Measurements from ENCODE around the gene TAS1R3. TPM values are rescaled to one million over a fixed set of nuclear protein-coding genes. Genes with fewer than 3 reads are reported as not detected.

The TAS1R3 gene
- total and polyA plus RNA-seq, 2 experiments from 2014 or later, result 0.14 TPM; not detected in 1

- TF ChIP-seq EZH2phosphoT487 (IDR thresholded peaks at IDR 0.05; ENCODE audit: unreplicated experiment), result no peak
- TF ChIP-seq, protein P1, sequence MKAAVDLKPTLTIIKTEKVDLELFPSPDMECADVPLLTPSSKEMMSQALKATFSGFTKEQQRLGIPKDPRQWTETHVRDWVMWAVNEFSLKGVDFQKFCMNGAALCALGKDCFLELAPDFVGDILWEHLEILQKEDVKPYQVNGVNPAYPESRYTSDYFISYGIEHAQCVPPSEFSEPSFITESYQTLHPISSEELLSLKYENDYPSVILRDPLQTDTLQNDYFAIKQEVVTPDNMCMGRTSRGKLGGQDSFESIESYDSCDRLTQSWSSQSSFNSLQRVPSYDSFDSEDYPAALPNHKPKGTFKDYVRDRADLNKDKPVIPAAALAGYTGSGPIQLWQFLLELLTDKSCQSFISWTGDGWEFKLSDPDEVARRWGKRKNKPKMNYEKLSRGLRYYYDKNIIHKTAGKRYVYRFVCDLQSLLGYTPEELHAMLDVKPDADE (IDR thresholded peaks at IDR 0.05), result no peak
- TF ChIP-seq, protein P2, sequence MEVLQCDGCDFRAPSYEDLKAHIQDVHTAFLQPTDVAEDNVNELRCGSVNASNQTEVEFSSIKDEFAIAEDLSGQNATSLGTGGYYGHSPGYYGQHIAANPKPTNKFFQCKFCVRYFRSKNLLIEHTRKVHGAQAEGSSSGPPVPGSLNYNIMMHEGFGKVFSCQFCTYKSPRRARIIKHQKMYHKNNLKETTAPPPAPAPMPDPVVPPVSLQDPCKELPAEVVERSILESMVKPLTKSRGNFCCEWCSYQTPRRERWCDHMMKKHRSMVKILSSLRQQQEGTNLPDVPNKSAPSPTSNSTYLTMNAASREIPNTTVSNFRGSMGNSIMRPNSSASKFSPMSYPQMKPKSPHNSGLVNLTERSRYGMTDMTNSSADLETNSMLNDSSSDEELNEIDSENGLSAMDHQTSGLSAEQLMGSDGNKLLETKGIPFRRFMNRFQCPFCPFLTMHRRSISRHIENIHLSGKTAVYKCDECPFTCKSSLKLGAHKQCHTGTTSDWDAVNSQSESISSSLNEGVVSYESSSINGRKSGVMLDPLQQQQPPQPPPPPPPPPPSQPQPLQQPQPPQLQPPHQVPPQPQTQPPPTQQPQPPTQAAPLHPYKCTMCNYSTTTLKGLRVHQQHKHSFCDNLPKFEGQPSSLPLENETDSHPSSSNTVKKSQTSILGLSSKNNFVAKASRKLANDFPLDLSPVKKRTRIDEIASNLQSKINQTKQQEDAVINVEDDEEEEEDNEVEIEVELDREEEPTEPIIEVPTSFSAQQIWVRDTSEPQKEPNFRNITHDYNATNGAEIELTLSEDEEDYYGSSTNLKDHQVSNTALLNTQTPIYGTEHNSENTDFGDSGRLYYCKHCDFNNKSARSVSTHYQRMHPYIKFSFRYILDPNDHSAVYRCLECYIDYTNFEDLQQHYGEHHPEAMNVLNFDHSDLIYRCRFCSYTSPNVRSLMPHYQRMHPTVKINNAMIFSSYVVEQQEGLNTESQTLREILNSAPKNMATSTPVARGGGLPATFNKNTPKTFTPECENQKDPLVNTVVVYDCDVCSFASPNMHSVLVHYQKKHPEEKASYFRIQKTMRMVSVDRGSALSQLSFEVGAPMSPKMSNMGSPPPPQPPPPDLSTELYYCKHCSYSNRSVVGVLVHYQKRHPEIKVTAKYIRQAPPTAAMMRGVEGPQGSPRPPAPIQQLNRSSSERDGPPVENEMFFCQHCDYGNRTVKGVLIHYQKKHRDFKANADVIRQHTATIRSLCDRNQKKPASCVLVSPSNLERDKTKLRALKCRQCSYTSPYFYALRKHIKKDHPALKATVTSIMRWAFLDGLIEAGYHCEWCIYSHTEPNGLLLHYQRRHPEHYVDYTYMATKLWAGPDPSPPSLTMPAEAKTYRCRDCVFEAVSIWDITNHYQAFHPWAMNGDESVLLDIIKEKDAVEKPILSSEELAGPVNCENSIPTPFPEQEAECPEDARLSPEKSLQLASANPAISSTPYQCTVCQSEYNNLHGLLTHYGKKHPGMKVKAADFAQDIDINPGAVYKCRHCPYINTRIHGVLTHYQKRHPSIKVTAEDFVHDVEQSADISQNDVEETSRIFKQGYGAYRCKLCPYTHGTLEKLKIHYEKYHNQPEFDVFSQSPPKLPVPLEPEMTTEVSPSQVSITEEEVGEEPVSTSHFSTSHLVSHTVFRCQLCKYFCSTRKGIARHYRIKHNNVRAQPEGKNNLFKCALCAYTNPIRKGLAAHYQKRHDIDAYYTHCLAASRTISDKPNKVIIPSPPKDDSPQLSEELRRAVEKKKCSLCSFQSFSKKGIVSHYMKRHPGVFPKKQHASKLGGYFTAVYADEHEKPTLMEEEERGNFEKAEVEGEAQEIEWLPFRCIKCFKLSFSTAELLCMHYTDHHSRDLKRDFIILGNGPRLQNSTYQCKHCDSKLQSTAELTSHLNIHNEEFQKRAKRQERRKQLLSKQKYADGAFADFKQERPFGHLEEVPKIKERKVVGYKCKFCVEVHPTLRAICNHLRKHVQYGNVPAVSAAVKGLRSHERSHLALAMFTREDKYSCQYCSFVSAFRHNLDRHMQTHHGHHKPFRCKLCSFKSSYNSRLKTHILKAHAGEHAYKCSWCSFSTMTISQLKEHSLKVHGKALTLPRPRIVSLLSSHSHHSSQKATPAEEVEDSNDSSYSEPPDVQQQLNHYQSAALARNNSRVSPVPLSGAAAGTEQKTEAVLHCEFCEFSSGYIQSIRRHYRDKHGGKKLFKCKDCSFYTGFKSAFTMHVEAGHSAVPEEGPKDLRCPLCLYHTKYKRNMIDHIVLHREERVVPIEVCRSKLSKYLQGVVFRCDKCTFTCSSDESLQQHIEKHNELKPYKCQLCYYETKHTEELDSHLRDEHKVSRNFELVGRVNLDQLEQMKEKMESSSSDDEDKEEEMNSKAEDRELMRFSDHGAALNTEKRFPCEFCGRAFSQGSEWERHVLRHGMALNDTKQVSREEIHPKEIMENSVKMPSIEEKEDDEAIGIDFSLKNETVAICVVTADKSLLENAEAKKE (CRISPR knock-in tag; IDR thresholded peaks at IDR 0.05), result no peak
- no peak for TF ChIP-seq ZNF331 (CRISPR knock-in tag; IDR thresholded peaks at IDR 0.05; ENCODE audit: low read depth)
- no peak for TF ChIP-seq JUNB (IDR thresholded peaks at IDR 0.05; ENCODE audit: unreplicated experiment)
- no peak for TF ChIP-seq EZH2 (IDR thresholded peaks at IDR 0.05; ENCODE audit: low read depth, unreplicated experiment)
- no peak for TF ChIP-seq POLR2AphosphoS5 (IDR thresholded peaks at IDR 0.05; ENCODE audit: low read depth)
- TF ChIP-seq CTCF (conservative IDR thresholded peaks at IDR 0.05; ENCODE audit: low read depth in 2 of 2), result no peak
- no peak for TF ChIP-seq ZNF114 (CRISPR knock-in tag; IDR thresholded peaks at IDR 0.05)
- TF ChIP-seq CREB1 (CRISPR knock-in tag; IDR thresholded peaks at IDR 0.05; ENCODE audit: low read depth), result no peak
- TF ChIP-seq, protein P3, sequence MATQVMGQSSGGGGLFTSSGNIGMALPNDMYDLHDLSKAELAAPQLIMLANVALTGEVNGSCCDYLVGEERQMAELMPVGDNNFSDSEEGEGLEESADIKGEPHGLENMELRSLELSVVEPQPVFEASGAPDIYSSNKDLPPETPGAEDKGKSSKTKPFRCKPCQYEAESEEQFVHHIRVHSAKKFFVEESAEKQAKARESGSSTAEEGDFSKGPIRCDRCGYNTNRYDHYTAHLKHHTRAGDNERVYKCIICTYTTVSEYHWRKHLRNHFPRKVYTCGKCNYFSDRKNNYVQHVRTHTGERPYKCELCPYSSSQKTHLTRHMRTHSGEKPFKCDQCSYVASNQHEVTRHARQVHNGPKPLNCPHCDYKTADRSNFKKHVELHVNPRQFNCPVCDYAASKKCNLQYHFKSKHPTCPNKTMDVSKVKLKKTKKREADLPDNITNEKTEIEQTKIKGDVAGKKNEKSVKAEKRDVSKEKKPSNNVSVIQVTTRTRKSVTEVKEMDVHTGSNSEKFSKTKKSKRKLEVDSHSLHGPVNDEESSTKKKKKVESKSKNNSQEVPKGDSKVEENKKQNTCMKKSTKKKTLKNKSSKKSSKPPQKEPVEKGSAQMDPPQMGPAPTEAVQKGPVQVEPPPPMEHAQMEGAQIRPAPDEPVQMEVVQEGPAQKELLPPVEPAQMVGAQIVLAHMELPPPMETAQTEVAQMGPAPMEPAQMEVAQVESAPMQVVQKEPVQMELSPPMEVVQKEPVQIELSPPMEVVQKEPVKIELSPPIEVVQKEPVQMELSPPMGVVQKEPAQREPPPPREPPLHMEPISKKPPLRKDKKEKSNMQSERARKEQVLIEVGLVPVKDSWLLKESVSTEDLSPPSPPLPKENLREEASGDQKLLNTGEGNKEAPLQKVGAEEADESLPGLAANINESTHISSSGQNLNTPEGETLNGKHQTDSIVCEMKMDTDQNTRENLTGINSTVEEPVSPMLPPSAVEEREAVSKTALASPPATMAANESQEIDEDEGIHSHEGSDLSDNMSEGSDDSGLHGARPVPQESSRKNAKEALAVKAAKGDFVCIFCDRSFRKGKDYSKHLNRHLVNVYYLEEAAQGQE (IDR thresholded peaks at IDR 0.05; ENCODE audit: unreplicated experiment), result no peak
- TF ChIP-seq NANOG (IDR thresholded peaks at IDR 0.05; ENCODE audit: borderline replicate concordance), result no peak
- no peak for TF ChIP-seq STAT1 (IDR thresholded peaks at IDR 0.05; ENCODE audit: unreplicated experiment)
- H3F3A ChIP-seq (replicated peaks; ENCODE audit: low read depth), result peaks cover 11% of the 10 kb centered on the region; the same call in 1 of the 2 replicates
- Mint-ChIP-seq H3K27me3 (ENCODE audit: insufficient read depth, low read depth, poor library complexity) (peaks cover 32% of the 10 kb centered on the region), H3K4me1 (peaks cover 29% of the 10 kb centered on the region), H3K9me3 (no peaks in the 10 kb centered on the region; the same call in 1 of the 3 replicates), H3K27ac (no peak overlapping the region), H3K36me3 (ENCODE audit: low read depth) (peaks cover 51% of the 10 kb centered on the region), H3K4me3 (no peak overlapping the region)
- peaks cover 24% of the 10 kb centered on the region for H4K20me1 ChIP-seq (replicated peaks; ENCODE audit: insufficient read depth)
- no peaks in the 10 kb centered on the region for H3K9me2 ChIP-seq (ENCODE audit: insufficient read depth)
- no peaks in the 10 kb centered on the region for H3K27me3 ChIP-seq (ENCODE audit: insufficient read depth)
- DNase-seq (ENCODE audit: low spot score) (no peak), ATAC-seq (no peak)
- H3K36me3 ChIP-seq (ENCODE audit: insufficient read depth), result no peaks in the 10 kb centered on the region
- no peak overlapping the region for H3K4me3 ChIP-seq
- H3K4me1 ChIP-seq (ENCODE audit: insufficient read depth), result peaks cover 7% of the 10 kb centered on the region; the same call in 1 of the 2 replicates
- no peak overlapping the region for H3K4me2 ChIP-seq
- peaks cover 72% of the 10 kb centered on the region for H3K79me2 ChIP-seq (replicated peaks; ENCODE audit: insufficient read depth)
- H3K27ac ChIP-seq (ENCODE audit: low read depth), result no peak overlapping the region
- H2AFZ ChIP-seq, result no peak overlapping the region
Measured at GRCh38 chr1:1319646-1319941, 11.5 kb upstream of the TAS1R3 start.
